Measurements from ENCODE around the gene GMCL2. TPM values are rescaled to one million over a fixed set of nuclear protein-coding genes. Genes with fewer than 3 reads are reported as not detected.

GMCL2 gene
- total RNA-seq = not detected in 2 replicates

DNA sequence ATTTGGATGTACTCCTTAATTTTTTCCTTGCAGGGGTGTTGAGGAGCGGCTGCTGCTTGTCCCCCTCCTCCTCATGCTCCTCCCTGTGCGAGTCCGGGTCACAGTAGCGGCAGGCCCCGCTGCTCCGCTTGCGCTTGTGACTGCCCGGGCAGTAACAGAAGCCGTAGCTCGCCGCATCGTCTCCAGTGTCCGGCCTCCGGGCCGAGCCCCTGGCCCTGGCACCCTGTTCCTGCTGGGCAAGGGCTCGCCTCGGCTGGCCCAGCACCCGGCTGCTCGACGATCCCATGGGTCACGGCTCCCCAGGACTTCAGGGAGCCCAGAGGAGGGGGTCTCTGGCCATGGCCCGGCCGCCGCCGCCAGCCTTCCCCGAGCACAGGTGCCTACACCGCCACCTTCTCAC lies at the start of gene GMCL2:
GMCL2 (minus strand) TSS at position 358 of the 400 bp plus-strand sequence; CDS start at position 286, 72 bp downstream.
- no peak for DNase-seq (ENCODE audit: low read depth)
- no peak within 1 kb of the TSS for H3K4me3 ChIP-seq (ENCODE audit: low read depth, low read length)
- TF ChIP-seq, protein P1, sequence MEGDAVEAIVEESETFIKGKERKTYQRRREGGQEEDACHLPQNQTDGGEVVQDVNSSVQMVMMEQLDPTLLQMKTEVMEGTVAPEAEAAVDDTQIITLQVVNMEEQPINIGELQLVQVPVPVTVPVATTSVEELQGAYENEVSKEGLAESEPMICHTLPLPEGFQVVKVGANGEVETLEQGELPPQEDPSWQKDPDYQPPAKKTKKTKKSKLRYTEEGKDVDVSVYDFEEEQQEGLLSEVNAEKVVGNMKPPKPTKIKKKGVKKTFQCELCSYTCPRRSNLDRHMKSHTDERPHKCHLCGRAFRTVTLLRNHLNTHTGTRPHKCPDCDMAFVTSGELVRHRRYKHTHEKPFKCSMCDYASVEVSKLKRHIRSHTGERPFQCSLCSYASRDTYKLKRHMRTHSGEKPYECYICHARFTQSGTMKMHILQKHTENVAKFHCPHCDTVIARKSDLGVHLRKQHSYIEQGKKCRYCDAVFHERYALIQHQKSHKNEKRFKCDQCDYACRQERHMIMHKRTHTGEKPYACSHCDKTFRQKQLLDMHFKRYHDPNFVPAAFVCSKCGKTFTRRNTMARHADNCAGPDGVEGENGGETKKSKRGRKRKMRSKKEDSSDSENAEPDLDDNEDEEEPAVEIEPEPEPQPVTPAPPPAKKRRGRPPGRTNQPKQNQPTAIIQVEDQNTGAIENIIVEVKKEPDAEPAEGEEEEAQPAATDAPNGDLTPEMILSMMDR (IDR thresholded peaks at IDR 0.05; ENCODE audit: insufficient read depth, low read depth, low read length) = no peak

DNA sequence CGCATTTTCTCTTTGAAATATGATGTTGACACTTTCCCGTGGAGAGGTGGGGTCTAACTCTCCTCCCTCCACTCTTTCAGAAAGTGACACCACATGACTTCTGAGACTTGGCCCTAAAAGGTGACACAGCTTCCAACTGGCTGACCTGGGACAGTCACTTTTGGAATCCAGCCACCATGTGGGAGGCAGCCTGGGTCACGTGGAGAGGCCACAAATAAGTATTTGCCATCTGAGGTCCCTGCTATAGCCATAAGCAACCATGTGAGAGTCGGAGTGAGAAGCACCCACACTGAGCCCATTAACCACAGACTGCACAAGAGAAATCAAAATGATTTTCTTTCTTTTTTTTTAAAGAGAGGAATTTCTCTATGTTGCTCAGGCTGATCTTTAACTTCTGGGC lies 49.5 kb upstream of the GMCL2 start:
- DNase-seq (ENCODE audit: low read depth) = no peak
- TF ChIP-seq, protein P1 (IDR thresholded peaks at IDR 0.05; ENCODE audit: insufficient read depth, low read depth, low read length) = no peak
- no peak overlapping the region for H3K4me3 ChIP-seq (ENCODE audit: low read depth, low read length)

- no peak for DNase-seq (ENCODE audit: low read depth)
Measured at GRCh38 chr5:178236126-178236525, 49.0 kb upstream of the GMCL2 start.

DNA sequence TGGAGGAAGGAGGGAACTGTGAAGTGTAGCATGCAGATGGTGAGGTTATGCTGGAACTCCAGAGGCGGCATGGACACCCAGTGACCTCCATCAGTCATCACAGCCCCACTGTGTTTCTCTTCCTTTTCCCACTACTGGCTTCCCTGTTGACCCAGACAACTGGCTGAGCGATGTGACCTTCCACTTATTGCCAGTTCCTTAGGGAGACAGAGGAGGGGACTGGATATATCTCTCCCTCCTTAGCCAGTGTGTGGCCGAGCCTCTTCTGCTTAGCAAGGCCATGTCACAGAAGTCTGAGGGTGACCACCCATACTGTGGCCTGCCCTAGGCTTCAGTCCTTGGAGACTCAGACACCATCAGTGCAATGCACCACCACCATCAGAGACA lies 48.4 kb upstream of the GMCL2 start:
- H3K4me3 ChIP-seq (ENCODE audit: low read depth, low read length) = no peak overlapping the region
- TF ChIP-seq, protein P1 (IDR thresholded peaks at IDR 0.05; ENCODE audit: insufficient read depth, low read depth, low read length) = no peak
- DNase-seq (ENCODE audit: low read depth) = no peak

More at GRCh38 chr5:178236126-178236525, 49.0 kb upstream of the GMCL2 start:
- TF ChIP-seq, protein P1 (IDR thresholded peaks at IDR 0.05; ENCODE audit: insufficient read depth, low read depth, low read length) = no peak
- H3K4me3 ChIP-seq (ENCODE audit: low read depth, low read length) = no peak overlapping the region

- peak; percentile 60 for DNase-seq (ENCODE audit: low read depth)
- TF ChIP-seq, protein P1 (IDR thresholded peaks at IDR 0.05; ENCODE audit: insufficient read depth, low read depth, low read length) = peak; percentile 80
- H3K4me3 ChIP-seq (ENCODE audit: low read depth, low read length) = no peak overlapping the region
Measured at GRCh38 chr5:178234750-178235587, 47.8 kb upstream of the GMCL2 start.

GRCh38 chr5:178234121-178234749 lies 47.1 kb upstream of the GMCL2 start:
- no peak for DNase-seq (ENCODE audit: low read depth)
- TF ChIP-seq, protein P1 (IDR thresholded peaks at IDR 0.05; ENCODE audit: insufficient read depth, low read depth, low read length) = no peak
- H3K4me3 ChIP-seq (ENCODE audit: low read depth, low read length) = no peak overlapping the region
